G401 (cell line): ENCODE measurements around the gene PLA2G10. TPM values are rescaled to one million over a fixed set of nuclear protein-coding genes. Genes with fewer than 3 reads are reported as not detected.
A peak's percentile ranks its signal among the peaks of the same experiment; 100 is the strongest.

Experiments used
- DNase-seq: peaks from one replicate; pipeline ENCODE4 v3.0.0-alpha.2; 2015; ENCODE audit warnings: low spot score
- in situ Hi-C: cut with HindIII; loops from 2 replicates; pipeline ENCODE4 v1.10.0; 2016; ENCODE audit warnings: low sequenced_read_pairs, mixed read lengths
- total RNA-seq: library from RNA; depleted of rRNA; stranded (reverse); fragments of >200 nt; shearing (Covaris generic); gene quantifications from 2 replicates; pipeline ENCODE4 v1.2.3, GENCODE V29; 2014; rRNA removed

Gene PLA2G10
- total RNA-seq, 1 experiment from 2014 or later = not detected

GRCh38 chr16:14628806-14629611 is 65.1 kb downstream of the PLA2G10 start:
- in situ Hi-C loops = no loop called here
- DNase-seq = peak; percentile 17

DNA sequence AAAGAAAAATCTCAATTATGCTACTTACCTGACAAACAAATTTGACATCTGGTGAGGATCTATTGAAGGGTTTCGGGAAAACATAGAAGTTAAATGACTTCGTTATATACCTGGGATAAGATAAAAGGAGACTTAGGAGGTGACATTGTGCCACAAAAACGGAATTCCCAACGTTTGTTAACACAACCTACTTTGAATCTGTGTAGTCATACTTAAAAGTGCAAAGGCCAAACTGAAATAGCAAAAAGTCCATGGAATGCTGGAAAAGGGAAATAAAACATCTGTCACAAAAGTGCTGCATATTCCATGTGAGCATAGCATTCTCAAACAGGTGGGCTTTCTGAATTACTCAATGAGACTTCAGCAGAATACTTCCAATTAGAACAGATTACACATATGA is 67.0 kb downstream of the PLA2G10 start:
- in situ Hi-C loops = no loop called here
- DNase-seq = no peak

Other genes starting within 250 kb of the PLA2G10 start
- 27.2 and 36.2 TPM in 2 replicates for gene PARN, start 64.0 kb downstream of the PLA2G10 start, total RNA-seq
- gene BFAR, start 61.4 kb downstream of the PLA2G10 start, total RNA-seq = 129 and 174 TPM in 2 replicates
- gene NPIPA3, start 9.1 kb upstream of the PLA2G10 start, total RNA-seq = 0.37 TPM in 1 of 2 replicates, not detected in the other
- gene NPIPA2, start 48.2 kb upstream of the PLA2G10 start, total RNA-seq = 0.37 TPM in 1 of 2 replicates, not detected in the other
- 79.2 and 98.5 TPM in 2 replicates for gene NOMO1, start 139.4 kb upstream of the PLA2G10 start, total RNA-seq
- gene NPIPA1, start 243.1 kb upstream of the PLA2G10 start, total RNA-seq = 19.7 and 37.0 TPM in 2 replicates